ENCODE data around the gene RBX1.

Gene RBX1

DNA sequence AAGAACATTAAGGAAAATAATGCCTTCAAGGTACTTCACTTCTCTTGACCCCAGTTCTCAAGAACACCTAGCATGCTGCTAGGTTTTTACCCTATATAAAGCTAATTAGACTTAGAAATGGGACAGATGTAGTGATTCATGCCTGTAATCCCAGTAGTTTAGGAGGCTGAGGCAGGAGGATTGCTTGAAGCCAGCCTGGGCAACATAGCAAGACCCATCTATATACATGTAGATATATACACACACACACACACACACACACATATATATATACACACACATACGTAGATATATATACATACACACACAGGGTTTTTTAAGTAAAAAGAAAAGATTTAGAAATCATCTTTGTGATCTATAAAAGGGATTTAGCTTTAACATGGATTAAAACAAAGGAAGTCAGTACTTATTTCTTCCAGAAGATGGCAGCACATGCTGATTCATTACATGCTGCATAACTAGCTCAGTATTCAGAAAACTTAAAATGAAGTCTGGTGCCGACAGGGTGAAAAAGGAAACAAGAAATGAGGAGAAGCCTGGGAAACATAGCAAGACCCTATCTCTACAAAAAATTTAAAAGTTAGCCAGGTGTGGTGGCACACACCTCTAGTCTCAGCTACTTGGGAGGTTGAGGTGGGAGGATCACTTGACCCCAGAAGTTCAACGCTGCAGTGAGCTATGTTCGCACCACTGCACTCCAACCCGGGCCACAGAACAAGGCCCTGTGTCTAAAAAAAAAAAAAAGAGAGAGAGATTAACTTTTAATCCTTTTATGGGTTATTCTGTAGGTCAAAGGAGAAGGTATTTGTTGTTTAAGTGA, 28.5 kb upstream of the RBX1 start:
- FAIRE-seq (no peak), DNase-seq (ENCODE audit: insufficient read length, low spot score) (no peak)
- TF ChIP-seq, protein P1, sequence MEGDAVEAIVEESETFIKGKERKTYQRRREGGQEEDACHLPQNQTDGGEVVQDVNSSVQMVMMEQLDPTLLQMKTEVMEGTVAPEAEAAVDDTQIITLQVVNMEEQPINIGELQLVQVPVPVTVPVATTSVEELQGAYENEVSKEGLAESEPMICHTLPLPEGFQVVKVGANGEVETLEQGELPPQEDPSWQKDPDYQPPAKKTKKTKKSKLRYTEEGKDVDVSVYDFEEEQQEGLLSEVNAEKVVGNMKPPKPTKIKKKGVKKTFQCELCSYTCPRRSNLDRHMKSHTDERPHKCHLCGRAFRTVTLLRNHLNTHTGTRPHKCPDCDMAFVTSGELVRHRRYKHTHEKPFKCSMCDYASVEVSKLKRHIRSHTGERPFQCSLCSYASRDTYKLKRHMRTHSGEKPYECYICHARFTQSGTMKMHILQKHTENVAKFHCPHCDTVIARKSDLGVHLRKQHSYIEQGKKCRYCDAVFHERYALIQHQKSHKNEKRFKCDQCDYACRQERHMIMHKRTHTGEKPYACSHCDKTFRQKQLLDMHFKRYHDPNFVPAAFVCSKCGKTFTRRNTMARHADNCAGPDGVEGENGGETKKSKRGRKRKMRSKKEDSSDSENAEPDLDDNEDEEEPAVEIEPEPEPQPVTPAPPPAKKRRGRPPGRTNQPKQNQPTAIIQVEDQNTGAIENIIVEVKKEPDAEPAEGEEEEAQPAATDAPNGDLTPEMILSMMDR (IDR thresholded peaks at IDR 0.05; ENCODE audit: insufficient read depth, missing control alignments), result peak; percentile 71

DNA sequence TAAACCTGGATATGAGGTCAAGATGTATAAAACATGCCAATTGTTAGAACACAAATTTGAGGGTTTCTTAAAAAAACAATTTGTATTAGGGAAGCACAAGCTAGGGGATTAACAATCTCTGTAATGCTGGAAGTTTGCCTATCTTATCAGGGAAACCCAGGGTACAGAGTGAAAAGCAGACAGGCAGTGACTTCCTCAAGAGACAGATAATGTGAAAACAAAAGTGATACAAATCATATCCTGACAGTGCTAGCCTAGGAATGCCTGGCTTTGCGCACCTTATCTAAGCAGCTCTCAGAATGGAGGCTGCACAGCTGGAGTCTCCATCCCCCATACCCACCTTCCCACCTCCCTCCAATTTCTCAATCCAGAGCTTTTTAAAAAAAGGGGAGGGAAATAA, 22.5 kb upstream of the RBX1 start:
- FAIRE-seq, result no peak
- DNase-seq (ENCODE audit: insufficient read length, low spot score), result no peak
- TF ChIP-seq, protein P1 (IDR thresholded peaks at IDR 0.05; ENCODE audit: insufficient read depth, missing control alignments), result no peak

DNA sequence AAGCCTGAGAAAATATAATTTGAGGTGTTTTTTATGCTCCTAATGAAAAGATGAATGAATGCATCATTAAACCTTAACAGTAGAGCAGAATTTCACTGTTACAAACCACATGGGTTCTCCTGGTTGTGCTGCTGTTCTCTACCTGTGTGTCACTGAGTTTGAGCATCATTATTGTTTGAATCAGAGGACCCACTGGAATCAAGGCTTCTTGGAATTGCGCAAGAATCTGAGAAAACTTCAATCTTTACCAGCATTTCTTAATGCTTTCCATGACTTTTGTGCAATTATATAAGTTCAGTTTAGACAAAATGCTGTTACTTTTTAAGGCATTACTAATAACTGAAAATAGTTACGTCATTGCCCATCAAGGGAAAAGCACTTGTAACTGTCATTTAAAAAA, 18.8 kb upstream of the RBX1 start:
- FAIRE-seq, result no peak
- no peak for DNase-seq (ENCODE audit: insufficient read length, low spot score)
- TF ChIP-seq, protein P1 (IDR thresholded peaks at IDR 0.05; ENCODE audit: insufficient read depth, missing control alignments), result no peak

DNA sequence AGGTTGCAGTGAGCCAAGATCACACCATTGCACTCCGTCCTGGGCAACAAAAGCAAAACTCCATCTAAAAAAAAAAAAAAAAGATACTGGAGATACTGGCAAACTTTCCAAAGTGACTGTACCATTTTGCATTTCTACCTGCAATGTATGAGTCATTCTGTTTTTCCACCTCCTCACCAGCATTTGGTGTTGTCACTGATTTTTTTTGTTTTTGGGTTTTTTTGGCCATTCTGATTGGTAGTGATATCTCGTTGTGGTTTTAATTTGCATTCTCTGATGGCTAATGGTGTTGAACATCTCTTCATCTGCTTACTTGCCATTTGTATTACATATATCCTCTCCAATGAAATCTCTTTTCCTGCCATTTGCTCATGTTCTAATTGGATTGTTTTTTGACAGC, 12.0 kb upstream of the RBX1 start:
- FAIRE-seq (no peak), DNase-seq (ENCODE audit: insufficient read length, low spot score) (no peak)
- TF ChIP-seq, protein P1 (IDR thresholded peaks at IDR 0.05; ENCODE audit: insufficient read depth, missing control alignments), result no peak

DNA sequence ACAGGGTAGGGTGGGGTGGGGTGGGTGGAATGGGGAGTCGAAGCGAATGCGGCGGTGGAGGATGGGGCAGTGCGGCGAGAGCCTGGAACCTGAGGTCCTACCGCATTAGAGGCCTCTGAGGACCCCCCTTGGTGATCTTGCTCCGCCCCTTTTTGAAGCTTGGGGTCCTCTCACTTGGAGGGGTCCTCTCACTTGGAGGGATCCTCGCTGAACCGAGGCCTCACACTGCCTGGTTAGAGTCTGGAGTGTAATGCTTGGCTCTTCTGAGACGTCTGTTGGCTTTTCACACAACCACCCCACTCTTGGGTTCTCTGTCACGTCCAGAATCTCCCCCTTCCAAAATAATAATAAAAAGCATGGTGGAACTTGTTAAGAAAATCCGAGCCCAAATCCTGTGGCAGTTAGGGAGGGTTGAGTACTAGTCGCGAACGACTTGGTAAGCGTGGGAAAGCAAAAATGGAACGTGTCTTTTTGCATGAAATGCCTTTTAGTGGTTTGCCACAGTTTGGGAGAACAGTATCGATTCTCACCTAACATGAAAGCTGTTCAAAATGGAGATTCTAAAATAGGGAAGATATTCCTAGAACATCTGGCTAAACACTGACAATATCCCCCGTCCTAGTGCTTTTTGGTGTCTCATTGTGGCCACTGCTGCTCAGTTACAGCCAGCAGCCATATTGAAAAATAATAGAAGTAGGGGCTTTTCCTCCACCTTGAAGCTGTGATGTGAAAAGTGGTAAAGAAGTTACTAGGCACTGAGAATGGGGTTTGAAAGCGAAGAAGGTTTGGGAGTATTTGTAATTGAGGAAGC, 822 bp downstream of the RBX1 start:
- no peak for FAIRE-seq
- TF ChIP-seq, protein P1 (IDR thresholded peaks at IDR 0.05; ENCODE audit: insufficient read depth, missing control alignments), result no peak
- DNase-seq (ENCODE audit: insufficient read length, low spot score), result no peak

DNA sequence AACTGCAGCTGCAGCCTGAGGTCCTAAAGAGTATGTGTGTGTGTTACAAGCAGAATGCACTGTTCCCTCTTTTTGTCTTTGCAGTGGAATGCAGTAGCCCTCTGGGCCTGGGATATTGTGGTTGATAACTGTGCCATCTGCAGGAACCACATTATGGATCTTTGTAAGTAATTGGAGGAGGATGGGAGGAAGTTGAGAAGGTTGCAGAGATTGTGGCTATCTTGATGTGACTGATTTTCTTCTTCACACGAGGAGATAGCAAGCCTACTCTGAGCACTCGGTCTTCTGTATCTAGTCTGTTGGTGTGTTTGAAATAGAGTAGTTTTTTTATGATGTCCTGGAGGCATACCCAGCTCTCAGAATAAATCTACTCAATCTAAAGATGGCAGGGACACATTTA, 2.3 kb downstream of the RBX1 start:
- DNase-seq (ENCODE audit: insufficient read length, low spot score), result no peak
- TF ChIP-seq, protein P1 (IDR thresholded peaks at IDR 0.05; ENCODE audit: insufficient read depth, missing control alignments), result no peak
- FAIRE-seq, result no peak

DNA sequence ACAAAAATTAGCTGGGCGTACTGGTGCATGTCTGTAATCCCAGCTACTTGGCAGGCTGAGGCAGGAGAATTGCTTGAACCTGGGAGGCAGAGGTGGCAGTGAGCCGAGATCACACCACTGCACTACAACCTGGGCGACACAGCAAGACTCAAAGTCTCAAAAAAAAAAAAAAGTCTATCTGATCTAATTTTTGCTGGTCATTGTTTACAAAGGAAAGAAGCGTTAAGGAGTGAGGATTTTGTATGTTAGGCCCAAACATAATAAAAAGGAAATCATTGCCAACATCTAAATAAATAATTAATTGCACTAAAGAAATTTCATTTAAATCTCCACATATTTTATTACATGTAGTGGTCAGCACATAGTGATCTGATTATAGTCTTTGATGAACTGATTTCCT, 2.9 kb downstream of the RBX1 start:
- FAIRE-seq (no peak), DNase-seq (ENCODE audit: insufficient read length, low spot score) (no peak)
- TF ChIP-seq, protein P1 (IDR thresholded peaks at IDR 0.05; ENCODE audit: insufficient read depth, missing control alignments), result no peak

All from D721Med (cell line).